Mesenchymal stem cell (in vitro differentiated cells and primary cell): ENCODE measurements around the gene EXD3.

Experiments
- DNase-seq: peaks from one replicate; pipeline ENCODE4 v3.0.0-alpha.2; 2013
- H2AFZ ChIP-seq: one replicate; pipeline ENCODE4 v1.6.1; 2013; ENCODE audit warnings: low read depth, mild to moderate bottlenecking, control low read depth, inconsistent platforms, low read length, moderate library complexity
- H2AK5ac ChIP-seq: 2 replicates; pipeline ENCODE4 v1.6.1; 2013; ENCODE audit warnings: low read length, moderate library complexity, mild to moderate bottlenecking, inconsistent platforms; ENCODE audit not compliant: severe bottlenecking
- H2BK120ac ChIP-seq: one replicate; pipeline ENCODE4 v1.6.1; 2013; ENCODE audit warnings: low read depth, mild to moderate bottlenecking, inconsistent platforms, low read length, moderate library complexity
- H2BK12ac ChIP-seq, 2 experiments: one replicate each; pipeline ENCODE4 v1.6.1; 2013; ENCODE audit warnings: inconsistent platforms in 2 of 2, low read length in 2 of 2, mild to moderate bottlenecking in 2 of 2, moderate library complexity in 2 of 2, control low read depth in 1 of 2
- H2BK15ac ChIP-seq: one replicate; pipeline ENCODE4 v1.6.1; 2013; ENCODE audit warnings: mild to moderate bottlenecking, low read depth, inconsistent platforms; ENCODE audit not compliant: poor library complexity, severe bottlenecking
- H2BK5ac ChIP-seq: 2 replicates; pipeline ENCODE4 v1.6.1; 2013; ENCODE audit warnings: low read depth, mild to moderate bottlenecking, low read length, control low read depth, inconsistent platforms; ENCODE audit not compliant: poor library complexity, severe bottlenecking
- H3K14ac ChIP-seq, 2 experiments: one replicate each; pipeline ENCODE4 v1.6.1; 2013; ENCODE audit warnings: inconsistent platforms in 2 of 2, low read length in 2 of 2, control low read depth in 1 of 2, mild to moderate bottlenecking in 1 of 2, moderate library complexity in 1 of 2
- H3K18ac ChIP-seq, 2 experiments: one replicate each; pipeline ENCODE4 v1.6.1; 2013; ENCODE audit warnings: inconsistent platforms in 2 of 2, low read length in 2 of 2, control low read depth in 1 of 2, low read depth in 1 of 2, mild to moderate bottlenecking in 1 of 2
- H3K23ac ChIP-seq, 2 experiments: one replicate each; pipeline ENCODE4 v1.6.1; 2013; ENCODE audit warnings: inconsistent platforms in 2 of 2, low read length in 2 of 2, mild to moderate bottlenecking in 2 of 2, moderate library complexity in 2 of 2, control low read depth in 1 of 2
- H3K27ac ChIP-seq: 2 replicates; pipeline ENCODE4 v1.5.1; 2013; ENCODE audit warnings: mild to moderate bottlenecking, moderate library complexity, low read length, control low read depth, inconsistent platforms; ENCODE audit not compliant: poor library complexity, severe bottlenecking
- H3K27me3 ChIP-seq, 2 experiments: 2 replicates each; pipeline versions ENCODE4 v1.6.1 to v1.7.0; 2013; ENCODE audit warnings: low read length in 2 of 2, mild to moderate bottlenecking in 2 of 2, moderate library complexity in 2 of 2, control low read depth in 1 of 2, inconsistent platforms in 1 of 2; ENCODE audit not compliant: control insufficient read depth in 1 of 2, insufficient read depth in 1 of 2
- H3K36me3 ChIP-seq, 2 experiments: 2 replicates each; pipeline versions ENCODE4 v1.6.1 to v1.7.0; 2013; ENCODE audit warnings: low read length in 2 of 2, control low read depth in 1 of 2, inconsistent platforms in 1 of 2, low read depth in 1 of 2, mild to moderate bottlenecking in 1 of 2; ENCODE audit not compliant: insufficient read depth in 2 of 2, control insufficient read depth in 1 of 2
- H3K4ac ChIP-seq, 2 experiments: one replicate each; pipeline ENCODE4 v1.6.1; 2013; ENCODE audit warnings: inconsistent platforms in 2 of 2, low read length in 2 of 2, mild to moderate bottlenecking in 2 of 2, moderate library complexity in 2 of 2, control low read depth in 1 of 2, low read depth in 1 of 2
- H3K4me1 ChIP-seq: 2 replicates; pipeline ENCODE4 v1.6.1; 2013; ENCODE audit warnings: low read depth, low read length, control low read depth; ENCODE audit not compliant: control insufficient read depth, insufficient read depth
- H3K4me2 ChIP-seq: 2 replicates; pipeline ENCODE4 v1.6.1; 2013; ENCODE audit warnings: low read length, mild to moderate bottlenecking, inconsistent platforms; ENCODE audit not compliant: poor library complexity, severe bottlenecking
- H3K4me3 ChIP-seq, 2 experiments: 2 replicates each; pipeline versions ENCODE4 v1.5.1 to v1.7.0; 2013; ENCODE audit warnings: low read length in 2 of 2, mild to moderate bottlenecking in 2 of 2, control low read depth in 1 of 2, low read depth in 1 of 2; ENCODE audit not compliant: insufficient read depth in 1 of 2
- H3K79me1 ChIP-seq: replicated peaks from 2 replicates; pipeline ENCODE4 v1.6.1; 2013; ENCODE audit warnings: mild to moderate bottlenecking, control low read depth, low read length, inconsistent platforms; ENCODE audit not compliant: poor library complexity, severe bottlenecking
- H3K9ac ChIP-seq: 2 replicates; pipeline ENCODE4 v1.7.0; 2013; ENCODE audit warnings: mild to moderate bottlenecking, low read length, moderate library complexity
- H3K9me3 ChIP-seq: 2 replicates; pipeline ENCODE4 v1.7.0; 2013; ENCODE audit warnings: mild to moderate bottlenecking, low read length; ENCODE audit not compliant: control insufficient read depth
- H4K8ac ChIP-seq: one replicate; pipeline ENCODE4 v1.6.1; 2013; ENCODE audit warnings: inconsistent platforms, mild to moderate bottlenecking, low read length, moderate library complexity
- H4K91ac ChIP-seq: one replicate; pipeline ENCODE4 v1.6.1; 2013; ENCODE audit warnings: mild to moderate bottlenecking, low read length, inconsistent platforms
- WGBS: methylation state at CpG from one replicate; pipeline ENCODE4 v1.1.7; 2013; ENCODE audit warnings: mixed read lengths; 5-methylcytosine and 5-hydroxymethylcytosine counted together

Gene EXD3

DNA sequence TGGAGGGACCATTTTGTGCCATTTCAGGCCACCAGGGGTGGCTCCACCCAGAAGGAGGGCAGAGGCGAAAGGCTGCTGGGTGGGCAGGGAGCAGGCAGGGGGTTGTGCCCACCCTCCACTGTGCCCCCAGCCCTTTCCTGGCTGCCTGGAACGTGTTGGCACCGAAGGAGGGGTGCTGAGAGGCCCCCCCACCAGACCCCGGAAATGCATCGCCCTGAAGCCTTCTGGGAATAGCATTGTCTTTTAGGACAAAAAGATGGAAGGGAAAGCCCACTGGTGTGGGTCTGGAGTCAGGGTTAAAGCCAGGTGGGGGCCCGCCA lies 5.3 kb upstream of the EXD3 start:
- Histone ChIP-seq H2BK12ac (no peak overlapping the region), H3K14ac (no peak overlapping the region), H2AK5ac (no peak overlapping the region), H3K27ac (no peak overlapping the region), H4K91ac (no peak overlapping the region), H3K4me1 (peaks cover 32% of the 10 kb centered on the region), H3K4me2 (no peak overlapping the region), H4K8ac (no peak overlapping the region), H2BK120ac (no peak overlapping the region), H2BK5ac (no peak overlapping the region), H3K79me1 (no peaks in the 10 kb centered on the region), H3K27me3 (peaks cover 0 to 3% of the 10 kb centered on the region in 2 experiments), H3K9ac (no peak overlapping the region), H3K4ac (no peak overlapping the region), H3K36me3 (peaks cover 0 to 3% of the 10 kb centered on the region in 2 experiments), H3K18ac (no peak overlapping the region), H3K4me3 (no peak overlapping the region), H2AFZ (no peak overlapping the region), H2BK15ac (no peak overlapping the region), H3K9me3 (no peaks in the 10 kb centered on the region), H3K23ac (no peak overlapping the region)
- 88% methylated on average over 6 of the region's 6 CpGs for WGBS
- no peak for DNase-seq

DNA sequence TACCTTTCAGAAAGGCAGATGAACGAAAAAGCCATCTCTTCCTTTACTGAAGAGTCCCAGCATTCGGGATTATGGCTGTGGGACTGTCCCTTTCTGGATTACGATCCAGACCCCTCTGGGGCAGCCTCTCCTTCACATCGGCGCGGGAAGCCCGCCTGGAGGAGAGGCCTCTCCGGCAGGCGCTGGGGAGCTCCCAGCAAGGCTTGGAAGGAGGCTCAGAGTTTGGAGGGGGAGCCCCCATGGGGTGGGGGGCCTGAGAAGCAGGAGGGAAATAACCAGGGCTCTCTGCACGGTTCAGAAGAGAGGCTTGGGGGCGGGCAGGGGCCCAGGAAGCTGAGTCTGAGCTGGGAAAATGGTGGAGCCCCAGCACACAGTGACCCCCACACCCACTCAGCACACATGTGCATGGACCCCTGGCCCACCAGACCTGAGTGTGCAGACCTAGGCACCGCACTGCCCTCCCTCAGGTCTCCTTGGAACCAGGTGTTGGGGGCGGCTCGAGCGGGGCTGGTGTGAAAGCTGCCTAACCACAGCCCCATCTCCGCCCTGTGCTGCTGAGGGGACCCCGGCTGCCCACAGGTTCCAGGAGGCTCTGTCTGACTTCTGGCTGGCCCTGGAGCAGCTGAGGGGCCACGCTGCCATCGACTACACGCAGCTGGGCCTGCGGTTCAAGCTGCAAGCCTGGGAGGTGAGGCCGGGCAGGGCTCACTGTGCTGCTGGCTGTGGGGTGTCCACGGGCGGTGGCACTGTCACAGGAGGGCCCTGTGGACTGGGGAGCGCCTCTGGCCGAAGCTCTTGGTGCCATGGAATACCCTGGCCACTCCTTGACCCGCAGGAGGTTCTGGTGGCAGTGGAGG lies 4.7 kb upstream of the EXD3 start:
- H4K91ac ChIP-seq = no peak overlapping the region
- H3K14ac ChIP-seq = no peak overlapping the region
- H3K27me3 ChIP-seq = peaks cover 0 to 3% of the 10 kb centered on the region in 2 experiments
- peaks cover 32% of the 10 kb centered on the region for H3K4me1 ChIP-seq
- DNase-seq = no peak
- no peak overlapping the region for H2BK5ac ChIP-seq
- H2BK120ac ChIP-seq = no peak overlapping the region
- no peak overlapping the region for H3K4me2 ChIP-seq
- no peak overlapping the region for H2BK15ac ChIP-seq
- no peaks in the 10 kb centered on the region for H3K79me1 ChIP-seq
- 84% methylated on average over 27 of the region's 27 CpGs for WGBS
- H2BK12ac ChIP-seq = no peak overlapping the region
- peaks cover 0 to 3% of the 10 kb centered on the region in 2 experiments for H3K36me3 ChIP-seq
- H2AK5ac ChIP-seq = no peak overlapping the region
- H3K4ac ChIP-seq = no peak overlapping the region
- no peak overlapping the region for H3K4me3 ChIP-seq
- no peaks in the 10 kb centered on the region for H3K9me3 ChIP-seq
- H3K27ac ChIP-seq = no peak overlapping the region
- no peak overlapping the region for H2AFZ ChIP-seq
- H4K8ac ChIP-seq = no peak overlapping the region
- no peak overlapping the region for H3K23ac ChIP-seq
- H3K9ac ChIP-seq = no peak overlapping the region
- no peak overlapping the region for H3K18ac ChIP-seq

DNA sequence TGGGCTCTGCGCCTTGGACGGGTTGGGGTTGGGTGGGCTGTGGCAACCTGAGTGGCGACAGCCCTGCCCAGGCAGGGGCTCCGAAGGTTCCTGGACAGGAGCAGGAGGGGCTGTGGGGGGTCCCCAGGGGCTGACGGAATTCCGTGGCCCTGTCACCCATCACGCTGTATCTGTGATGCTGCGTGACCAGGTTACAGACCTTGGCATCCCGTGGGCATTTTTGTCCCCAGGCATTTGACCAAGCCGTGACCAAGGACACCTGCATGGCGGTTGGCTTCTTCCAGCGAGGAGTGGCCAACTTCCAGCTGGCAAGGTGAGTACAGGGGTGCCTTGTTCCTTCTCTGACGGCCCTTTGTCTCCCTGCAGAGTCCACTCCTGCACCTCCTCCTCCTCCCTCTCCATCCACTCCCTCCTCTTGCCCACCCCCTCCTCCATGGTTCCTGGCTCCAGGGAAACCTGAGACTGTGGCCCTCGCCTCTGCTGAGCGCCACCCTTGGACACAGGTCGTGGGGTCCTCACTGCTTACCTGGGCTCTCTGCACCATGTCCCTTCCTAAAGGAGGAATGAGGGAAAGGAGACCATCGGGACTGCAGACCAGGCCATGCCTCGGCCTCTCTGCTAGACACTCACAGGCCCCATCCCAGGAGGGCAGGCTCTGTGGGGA lies 3.2 kb upstream of the EXD3 start:
- no peak overlapping the region for H3K4me2 ChIP-seq
- H3K27ac ChIP-seq = no peak overlapping the region
- H2BK12ac ChIP-seq = no peak overlapping the region
- H4K8ac ChIP-seq = no peak overlapping the region
- no peak overlapping the region for H3K18ac ChIP-seq
- WGBS = 89% methylated on average over 17 of the region's 18 CpGs
- H3K36me3 ChIP-seq = peaks cover 0 to 3% of the 10 kb centered on the region in 2 experiments
- H2AFZ ChIP-seq = no peak overlapping the region
- H3K23ac ChIP-seq = no peak overlapping the region
- peaks cover 0 to under 1% of the 10 kb centered on the region in 2 experiments for H3K27me3 ChIP-seq
- peaks cover 9% of the 10 kb centered on the region for H3K79me1 ChIP-seq
- H3K4ac ChIP-seq = no peak overlapping the region
- H2BK5ac ChIP-seq = no peak overlapping the region
- H3K9me3 ChIP-seq = no peaks in the 10 kb centered on the region
- peak overlapping the region; percentile 1 for H4K91ac ChIP-seq
- peaks cover 27% of the 10 kb centered on the region for H3K4me1 ChIP-seq
- H2BK15ac ChIP-seq = peak overlapping the region; percentile 16
- no peak overlapping the region for H3K4me3 ChIP-seq
- no peak overlapping the region for H2BK120ac ChIP-seq
- no peak for DNase-seq
- no peak overlapping the region for H2AK5ac ChIP-seq
- H3K14ac ChIP-seq = no peak overlapping the region
- H3K9ac ChIP-seq = no peak overlapping the region
